Immature natural killer cell (primary cell): ENCODE results near the gene MDH1B. TPM values are rescaled to one million over a fixed set of nuclear protein-coding genes. Genes with fewer than 3 reads are reported as not detected.
"Not testable (repeated sequence)": the region's sequence is repeated elsewhere in the genome, so short reads cannot be mapped to it uniquely, and the experiment has no call there.

Experiments
- DNase-seq, 3 donors: peaks; one replicate each; pipeline ENCODE4 v3.0.0; 2022; ENCODE audit warnings: mixed read lengths in 1 of 3
- H3K27ac Mint-ChIP-seq, 6 donors: one replicate each; pipeline ENCODE4 v1.8.0; 2020; ENCODE audit warnings: mixed read lengths in 6 of 6, mild to moderate bottlenecking in 5 of 6, inconsistent platforms in 4 of 6, moderate library complexity in 3 of 6
- H3K27me3 Mint-ChIP-seq, 3 donors: one replicate each; pipeline ENCODE4 v1.8.0; 2020 to 2021; ENCODE audit warnings: low read depth in 3 of 3, mild to moderate bottlenecking in 3 of 3, mixed read lengths in 3 of 3, moderate library complexity in 3 of 3, inconsistent platforms in 1 of 3
- H3K36me3 Mint-ChIP-seq, 3 donors: one replicate each; pipeline ENCODE4 v1.8.0; 2020; ENCODE audit warnings: mixed read lengths in 3 of 3, inconsistent platforms in 2 of 3, mild to moderate bottlenecking in 2 of 3
- H3K4me1 Mint-ChIP-seq, 2 donors: one replicate each; pipeline ENCODE4 v1.8.0; 2020; ENCODE audit warnings: inconsistent platforms in 2 of 2, mild to moderate bottlenecking in 2 of 2, mixed read lengths in 2 of 2, moderate library complexity in 1 of 2
- H3K4me3 Mint-ChIP-seq, 5 donors: one replicate each; pipeline ENCODE4 v1.8.0; 2020; ENCODE audit warnings: mild to moderate bottlenecking in 5 of 5, mixed read lengths in 5 of 5, inconsistent platforms in 3 of 5, moderate library complexity in 3 of 5
- H3K9me3 Mint-ChIP-seq, 6 donors: one replicate each; pipeline ENCODE4 v1.8.0; 2020; ENCODE audit warnings: mild to moderate bottlenecking in 6 of 6, mixed read lengths in 6 of 6, inconsistent platforms in 4 of 6, moderate library complexity in 3 of 6
- polyA plus RNA-seq, 3 donors: library from polyadenylated mRNA; unstranded; fragments of 300-500 nt; fragmentation: Illumina TruSeq; gene quantifications; one replicate each; pipeline ENCODE4 v1.2.3, GENCODE V29; 2021

The MDH1B gene
- not detected for polyA plus RNA-seq

DNA sequence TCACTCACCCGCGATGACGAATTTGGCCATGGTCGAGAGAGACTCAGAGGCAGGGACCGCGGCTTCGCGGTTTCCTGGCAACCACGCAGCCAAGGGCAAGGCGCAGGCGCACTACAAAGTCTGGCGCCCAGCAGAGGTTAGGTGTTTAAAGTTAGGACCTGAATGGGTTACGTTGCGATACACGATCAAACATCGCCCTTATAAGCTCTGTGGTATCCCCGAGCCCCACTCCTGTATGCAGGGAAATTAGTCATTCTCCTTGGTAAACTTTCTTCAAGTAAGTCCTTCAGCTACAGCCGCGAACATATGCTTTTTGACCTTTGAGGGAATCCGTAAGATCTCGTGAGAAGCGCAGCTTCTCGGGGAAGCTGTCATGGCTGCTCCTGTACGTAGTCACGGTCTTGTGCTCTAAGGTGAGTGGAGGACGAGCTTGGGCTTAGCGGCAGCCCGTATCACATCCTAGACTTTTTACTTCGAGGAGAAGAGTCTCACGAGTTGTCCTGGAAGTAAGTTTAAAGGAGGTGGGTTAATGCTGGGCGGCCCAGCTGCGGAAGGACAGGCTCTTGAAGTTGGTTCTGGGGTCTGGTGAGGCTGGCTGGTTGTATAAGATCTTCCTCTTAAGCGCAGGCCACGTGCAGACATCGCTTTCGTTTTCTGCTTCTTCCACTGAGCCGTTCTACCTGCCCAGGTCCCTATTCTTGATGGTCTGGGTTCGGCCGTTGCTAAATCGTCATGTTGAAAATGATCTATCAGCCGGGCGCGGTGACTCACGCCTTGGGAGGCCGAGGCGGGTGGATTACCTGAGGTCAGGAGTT lies at the start of gene MDH1B, which contains the start of gene FASTKD2:
Gene MDH1B (minus strand): TSS at position 87 of the 815 bp plus-strand sequence. CDS start 57 bp downstream, at position 30.
Gene FASTKD2 (plus strand): TSS at position 365 of the 815 bp plus-strand sequence. CDS start 1,088 bp downstream, outside the sequence.
- Mint-ChIP-seq H3K36me3 (peaks cover 4 to 13% (median 5%) of the 10 kb centered on the region in 3 donors), H3K27ac (peak within 1 kb of the TSS in 5 of 6 donors; percentile 97 to 98 (median 98)), H3K4me3 (peak within 1 kb of the TSS; percentile 94 to 98 (median 95)), H3K4me1 (peaks cover 27 to 40% of the 10 kb centered on the region in 2 donors), H3K9me3 (no peaks in the 10 kb centered on the region), H3K27me3 (peaks cover 5 to 14% (median 9%) of the 10 kb centered on the region in 3 donors)
- DNase-seq, result peak; percentile 91

DNA sequence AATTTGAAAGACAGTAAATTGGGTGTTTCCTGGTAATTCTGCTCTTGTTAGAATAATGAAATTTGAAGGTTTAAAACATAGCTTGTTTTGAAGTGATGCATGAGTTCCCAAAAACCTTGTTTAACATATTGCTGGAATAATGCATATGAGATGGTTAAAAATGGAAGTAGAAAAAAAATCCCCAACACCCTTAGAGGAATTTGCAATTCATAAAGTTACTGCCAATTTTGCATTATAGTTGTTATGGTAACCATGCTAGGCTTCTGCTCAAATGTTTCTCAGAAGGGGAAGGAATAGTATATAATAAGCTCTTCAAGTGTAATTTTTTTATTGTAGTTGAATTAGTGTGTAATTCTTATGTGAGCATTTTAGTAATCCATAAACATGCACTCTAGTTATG lies 49.4 kb upstream of the MDH1B start:
- Mint-ChIP-seq H3K4me1 (no peaks in the 10 kb centered on the region), H3K9me3 (no peaks in the 10 kb centered on the region), H3K27me3 (peaks cover 0 to 4% (median 2%) of the 10 kb centered on the region in 3 donors)

DNA sequence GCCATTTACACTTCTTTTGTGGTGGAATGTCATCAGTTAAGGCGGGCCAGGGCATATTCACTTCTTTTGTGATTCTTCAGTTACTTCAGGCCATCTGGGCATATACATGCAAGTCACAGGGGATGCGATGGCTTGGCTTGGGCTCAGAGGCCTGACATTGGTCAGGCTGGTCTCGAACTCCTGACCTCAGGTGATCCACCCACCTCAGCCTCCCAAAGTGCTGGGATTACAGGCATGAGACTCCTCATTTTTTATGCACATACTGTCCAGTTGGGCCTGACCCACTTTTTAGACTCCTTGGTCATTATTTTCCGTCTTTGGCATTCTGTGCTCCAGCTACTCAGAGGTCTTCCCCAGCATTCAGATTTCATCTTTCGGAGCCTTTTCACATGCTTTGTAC lies 47.3 kb upstream of the MDH1B start:
- H3K9me3 Mint-ChIP-seq, H3K4me3 Mint-ChIP-seq, H3K4me1 Mint-ChIP-seq, H3K36me3 Mint-ChIP-seq, H3K27ac Mint-ChIP-seq, H3K27me3 Mint-ChIP-seq, DNase-seq: not testable (repeated sequence)

More for the DNA sequence above, 49.4 kb upstream of the MDH1B start:
- H3K36me3 Mint-ChIP-seq, result peaks cover 0 to 3% (median 0%) of the 10 kb centered on the region in 3 donors
- H3K27ac Mint-ChIP-seq, result no peak overlapping the region
- no peak for DNase-seq
- no peak overlapping the region for H3K4me3 Mint-ChIP-seq

DNA sequence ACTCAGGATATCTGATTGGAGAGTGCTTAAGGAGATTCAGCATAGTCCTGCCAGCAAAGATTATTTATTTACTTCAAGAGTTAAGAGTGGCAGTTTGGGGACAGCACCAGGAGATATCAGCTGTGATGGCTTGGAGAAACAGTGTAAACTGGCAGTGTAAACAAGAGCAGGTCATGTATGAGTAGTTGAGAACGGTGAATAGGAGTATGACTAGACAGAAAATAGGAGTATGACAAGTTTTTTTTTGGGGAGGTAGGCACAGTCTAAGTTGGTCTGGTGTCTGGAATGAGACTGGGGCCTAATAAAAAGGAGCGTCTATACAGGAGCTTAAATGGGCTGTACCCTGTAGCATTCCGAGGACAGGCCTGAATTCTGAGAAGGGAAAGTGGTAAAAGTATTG lies 42.5 kb upstream of the MDH1B start:
- H3K27me3 Mint-ChIP-seq, DNase-seq, H3K36me3 Mint-ChIP-seq, H3K9me3 Mint-ChIP-seq, H3K27ac Mint-ChIP-seq, H3K4me1 Mint-ChIP-seq, H3K4me3 Mint-ChIP-seq: not testable (repeated sequence)

DNA sequence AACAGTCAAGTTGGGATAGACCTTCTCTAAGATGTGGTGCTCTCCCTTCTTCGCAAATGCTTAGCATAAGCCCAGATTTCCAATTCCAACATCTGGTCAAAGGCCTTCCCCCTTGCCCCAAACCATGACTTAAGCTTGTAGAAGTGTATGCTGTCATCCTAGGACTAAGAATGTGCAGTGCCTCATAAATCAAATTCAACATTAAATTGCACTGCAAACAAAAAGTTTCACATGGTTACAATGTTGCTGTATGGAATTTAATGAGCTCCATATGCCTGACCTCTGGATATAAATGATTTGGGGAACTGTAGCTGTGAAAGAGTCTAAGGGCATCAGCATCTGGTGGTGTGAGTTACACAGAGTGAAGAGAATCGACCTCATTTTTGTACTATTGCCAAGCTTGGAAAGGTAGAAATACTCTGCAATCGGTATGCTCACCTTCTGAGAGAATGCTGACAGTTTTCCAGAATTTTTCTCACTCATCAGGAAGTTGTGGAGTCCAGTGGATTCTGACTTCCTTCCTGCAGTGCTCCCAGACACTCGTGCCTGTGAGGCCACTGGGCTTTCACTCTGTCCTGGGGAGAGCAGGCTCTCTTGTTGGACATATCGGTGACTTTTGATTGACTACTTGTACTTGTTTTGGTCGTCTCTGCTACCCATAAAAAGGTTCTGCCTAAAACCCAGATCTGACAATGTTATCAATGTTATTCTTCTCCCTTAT lies 40.9 kb upstream of the MDH1B start:
- Mint-ChIP-seq H3K27me3 (no peaks in the 10 kb centered on the region), H3K4me3 (no peak overlapping the region), H3K9me3 (no peaks in the 10 kb centered on the region), H3K36me3 (no peaks in the 10 kb centered on the region), H3K27ac (no peak overlapping the region), H3K4me1 (no peaks in the 10 kb centered on the region)
- no peak for DNase-seq

DNA sequence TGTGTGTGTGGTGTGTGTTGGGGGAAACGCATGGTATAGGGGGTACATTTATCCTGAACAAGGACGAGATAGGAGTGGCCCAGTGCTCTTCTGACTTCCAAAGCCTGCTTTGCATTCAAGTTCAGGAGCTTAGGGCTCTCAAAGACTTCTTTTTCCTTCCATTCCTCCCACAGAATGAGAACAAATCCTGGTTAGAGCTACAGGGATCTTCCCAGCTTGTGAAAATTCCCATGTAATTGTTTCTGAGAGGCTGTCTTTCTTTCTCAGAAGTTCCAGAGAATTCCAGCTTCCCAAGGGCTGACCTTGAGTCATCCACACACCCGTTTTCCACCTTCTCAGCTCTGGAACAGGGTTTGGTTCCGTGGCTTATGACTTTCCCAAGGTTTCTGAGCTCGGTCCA lies 39.2 kb upstream of the MDH1B start:
- no peaks in the 10 kb centered on the region for H3K9me3 Mint-ChIP-seq
- DNase-seq, result no peak
- H3K27me3 Mint-ChIP-seq, result no peaks in the 10 kb centered on the region
- peaks cover 0 to 4% (median 0%) of the 10 kb centered on the region in 3 donors for H3K36me3 Mint-ChIP-seq
- peaks cover 7 to 9% of the 10 kb centered on the region in 2 donors for H3K4me1 Mint-ChIP-seq
- no peak overlapping the region for H3K27ac Mint-ChIP-seq
- no peak overlapping the region for H3K4me3 Mint-ChIP-seq

DNA sequence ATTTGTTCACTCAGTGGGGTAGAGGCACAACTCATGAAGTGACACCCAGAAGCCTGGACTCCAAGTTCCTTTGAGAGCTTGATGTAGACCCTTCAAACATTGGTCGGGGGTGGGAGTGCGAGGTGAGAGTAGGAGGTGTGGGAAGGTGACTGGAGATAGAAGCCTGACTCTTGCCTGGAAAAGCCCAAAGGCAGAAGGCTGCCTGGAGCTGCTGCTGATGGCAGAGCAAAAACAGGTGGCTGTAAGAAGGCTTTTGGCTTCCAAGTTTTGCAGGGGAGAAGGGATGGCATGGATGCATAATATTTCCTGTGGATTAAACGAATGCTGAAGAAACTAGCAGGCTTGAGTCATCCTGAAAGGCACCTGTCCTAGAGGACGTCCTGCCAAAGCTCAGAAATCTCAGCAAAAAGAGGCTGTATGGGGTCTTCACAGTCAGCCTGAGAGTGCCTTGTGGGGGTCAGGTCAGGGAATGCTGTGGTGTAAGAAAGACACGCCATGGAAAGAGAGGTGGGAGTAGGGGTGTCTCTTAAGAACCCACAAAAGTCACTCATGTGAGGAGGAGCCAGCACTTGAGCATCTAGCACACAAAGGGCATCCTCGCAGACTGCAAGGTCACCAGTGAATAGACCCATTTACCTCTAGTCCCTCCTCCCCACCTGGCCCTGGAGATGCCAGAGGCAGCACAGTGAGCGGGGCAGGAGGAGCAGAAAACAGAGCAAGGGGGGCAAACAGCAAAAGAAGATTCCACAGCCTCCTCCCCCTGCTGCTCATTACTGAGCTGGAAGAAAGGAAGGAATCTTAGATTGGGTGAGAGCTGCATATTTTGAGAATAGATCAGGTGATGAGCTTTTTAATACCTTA lies 37.8 kb upstream of the MDH1B start:
- Mint-ChIP-seq H3K4me1 (peaks cover 9 to 10% of the 10 kb centered on the region in 2 donors), H3K4me3 (no peak overlapping the region), H3K9me3 (no peaks in the 10 kb centered on the region)

DNA sequence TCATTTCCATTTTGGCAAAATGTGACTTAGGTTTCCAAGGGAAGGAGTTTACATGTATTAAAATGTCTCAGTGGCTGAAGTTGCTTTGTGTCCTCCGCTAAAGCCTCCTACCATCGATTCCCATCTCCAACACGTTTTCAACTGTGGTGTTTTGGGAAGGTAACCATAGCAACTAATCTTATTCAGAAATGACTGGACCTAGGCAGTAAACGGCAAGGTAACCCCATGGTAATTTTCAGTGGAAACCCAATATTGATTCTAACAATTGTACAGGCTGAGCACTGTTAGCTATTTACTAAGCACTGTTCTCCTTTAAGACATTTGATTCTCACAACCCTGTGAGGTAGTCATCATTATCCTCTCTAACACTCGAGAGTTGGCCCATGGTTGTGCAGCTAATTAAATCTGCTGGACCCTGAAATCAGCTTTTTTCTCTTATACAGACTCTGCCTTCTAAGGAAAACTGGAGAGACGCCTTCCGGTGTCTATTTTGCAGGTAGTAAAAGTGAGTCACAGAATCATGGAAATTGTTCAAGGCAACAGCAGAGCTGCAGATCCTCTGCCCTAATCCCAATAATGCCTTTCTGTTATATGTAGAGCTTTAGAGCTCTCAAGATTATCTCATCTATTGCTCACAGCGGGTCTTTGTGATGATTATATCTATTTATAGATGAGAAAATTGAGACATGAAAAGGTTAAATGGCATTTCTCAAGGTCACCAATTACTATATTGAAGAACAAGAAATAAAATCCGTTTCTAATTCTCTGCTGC lies 36.5 kb upstream of the MDH1B start:
- H3K4me3 Mint-ChIP-seq, result no peak overlapping the region

More for the DNA sequence above, 37.8 kb upstream of the MDH1B start:
- DNase-seq, result no peak
- H3K27me3 Mint-ChIP-seq, result peaks cover 0 to 2% (median 0%) of the 10 kb centered on the region in 3 donors
- no peak overlapping the region for H3K27ac Mint-ChIP-seq
- peaks cover 0 to 4% (median 0%) of the 10 kb centered on the region in 3 donors for H3K36me3 Mint-ChIP-seq

DNA sequence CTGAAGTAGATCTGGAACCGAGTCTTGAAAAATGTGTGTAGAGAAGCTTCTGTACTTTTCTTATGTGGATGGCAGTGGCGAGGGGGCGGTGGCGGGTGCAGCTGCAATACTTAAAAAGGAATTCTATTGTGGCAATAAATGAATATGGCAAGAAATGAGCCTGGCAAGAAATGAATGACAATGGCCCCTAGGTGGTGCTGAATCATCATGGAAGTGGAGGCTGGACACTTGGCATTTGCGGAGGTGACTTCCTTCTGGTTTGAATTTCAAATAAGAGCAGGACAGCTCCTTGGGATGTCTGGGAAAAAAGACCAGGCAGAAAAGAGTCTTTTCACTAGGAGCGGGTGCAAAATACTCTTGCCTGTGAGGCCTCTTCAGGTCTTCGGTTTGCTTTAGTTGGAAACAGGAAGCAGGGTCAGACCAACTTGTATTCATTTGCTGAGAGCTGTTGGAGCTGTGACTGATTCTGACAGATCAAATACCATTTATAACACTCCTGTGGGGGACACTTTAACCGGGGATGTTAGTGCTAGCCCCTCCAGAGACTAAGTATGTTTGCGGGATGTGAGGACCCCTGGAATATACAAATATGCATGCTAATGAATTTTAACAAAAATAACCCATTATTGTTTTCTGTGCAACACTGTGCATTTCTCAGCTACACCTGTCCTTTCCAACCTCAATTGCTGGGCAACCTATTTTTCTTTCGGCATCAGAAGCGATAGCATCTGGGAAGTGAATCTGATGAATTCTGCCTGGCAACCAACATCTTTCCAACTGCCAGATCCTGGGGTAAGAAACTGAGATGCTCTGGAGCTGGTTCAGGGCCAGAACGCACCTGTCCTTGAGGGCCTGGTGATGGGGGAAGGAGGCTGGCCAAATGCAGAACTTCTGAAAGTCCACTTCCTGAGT lies 35.6 kb upstream of the MDH1B start:
- H3K4me1 Mint-ChIP-seq, result peaks cover 9 to 10% of the 10 kb centered on the region in 2 donors
- H3K27ac Mint-ChIP-seq, result peak overlapping the region in 2 of 6 donors; percentile 21 to 49
- peaks cover 0 to 2% (median 0%) of the 10 kb centered on the region in 3 donors for H3K27me3 Mint-ChIP-seq
- H3K9me3 Mint-ChIP-seq, result no peaks in the 10 kb centered on the region
- peak; percentile 26 to 39 (median 38) for DNase-seq
- peaks cover 0 to 4% (median 0%) of the 10 kb centered on the region in 3 donors for H3K36me3 Mint-ChIP-seq
- peak overlapping the region; percentile 26 to 81 (median 67) for H3K4me3 Mint-ChIP-seq

More for the DNA sequence above, 36.5 kb upstream of the MDH1B start:
- Mint-ChIP-seq H3K27me3 (peaks cover 0 to 2% (median 0%) of the 10 kb centered on the region in 3 donors), H3K27ac (peak overlapping the region in 1 of 6 donors; percentile 51), H3K36me3 (peaks cover 0 to 4% (median 0%) of the 10 kb centered on the region in 3 donors), H3K9me3 (no peaks in the 10 kb centered on the region), H3K4me1 (peaks cover 9 to 10% of the 10 kb centered on the region in 2 donors)
- no peak for DNase-seq

DNA sequence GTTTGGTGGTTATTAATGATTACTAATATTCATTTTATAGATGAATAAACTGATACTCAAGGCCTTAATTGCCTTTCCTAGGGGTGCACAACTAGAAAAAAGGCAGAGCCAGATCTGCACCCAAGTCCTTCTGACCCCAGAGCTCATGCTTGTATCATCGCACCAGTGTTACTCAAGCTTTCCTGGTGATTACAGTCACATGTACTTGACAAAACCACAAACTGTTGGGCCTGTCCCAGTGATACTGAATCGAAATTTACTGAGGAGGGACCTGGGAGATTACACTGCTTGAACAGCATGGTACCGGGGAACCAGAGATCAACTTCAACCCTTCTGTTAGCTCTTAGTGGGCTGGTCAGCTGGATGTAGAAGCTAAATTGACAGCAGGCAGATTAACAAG lies 34.0 kb upstream of the MDH1B start:
- no peak overlapping the region for H3K4me3 Mint-ChIP-seq
- H3K27ac Mint-ChIP-seq, result no peak overlapping the region
- peaks cover 0 to 4% (median 3%) of the 10 kb centered on the region in 3 donors for H3K36me3 Mint-ChIP-seq
- DNase-seq, result no peak
- no peaks in the 10 kb centered on the region for H3K9me3 Mint-ChIP-seq
- H3K4me1 Mint-ChIP-seq, result peaks cover 10 to 12% of the 10 kb centered on the region in 2 donors
- H3K27me3 Mint-ChIP-seq, result peaks cover 0 to 2% (median 0%) of the 10 kb centered on the region in 3 donors

DNA sequence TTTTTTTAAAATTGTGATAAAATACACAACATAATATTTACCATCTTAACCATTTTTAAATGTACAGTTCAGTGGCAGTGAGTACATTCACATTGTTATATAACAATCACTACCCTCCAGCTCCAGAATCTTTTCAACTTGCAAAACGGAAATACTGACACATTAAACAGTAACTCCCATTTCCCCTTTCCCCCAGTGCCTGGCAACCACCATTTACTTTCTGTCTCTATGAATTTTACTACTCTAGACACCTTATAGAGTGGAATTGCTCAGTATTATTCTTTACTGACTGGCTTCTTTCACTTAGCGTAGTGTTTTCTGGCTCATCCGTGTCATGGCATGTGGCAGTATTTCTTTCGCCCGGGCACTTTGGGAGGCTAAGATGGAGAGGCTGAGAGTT lies 32.9 kb upstream of the MDH1B start:
- Mint-ChIP-seq H3K9me3 (no peaks in the 10 kb centered on the region), H3K4me3 (no peak overlapping the region), H3K27ac (peak overlapping the region in 3 of 6 donors; percentile 0 to 62 (median 36)), H3K4me1 (peaks cover 12 to 21% of the 10 kb centered on the region in 2 donors), H3K36me3 (peaks cover 0 to 4% (median 3%) of the 10 kb centered on the region in 3 donors), H3K27me3 (peaks cover 0 to 2% (median 0%) of the 10 kb centered on the region in 3 donors)
- DNase-seq, result no peak

DNA sequence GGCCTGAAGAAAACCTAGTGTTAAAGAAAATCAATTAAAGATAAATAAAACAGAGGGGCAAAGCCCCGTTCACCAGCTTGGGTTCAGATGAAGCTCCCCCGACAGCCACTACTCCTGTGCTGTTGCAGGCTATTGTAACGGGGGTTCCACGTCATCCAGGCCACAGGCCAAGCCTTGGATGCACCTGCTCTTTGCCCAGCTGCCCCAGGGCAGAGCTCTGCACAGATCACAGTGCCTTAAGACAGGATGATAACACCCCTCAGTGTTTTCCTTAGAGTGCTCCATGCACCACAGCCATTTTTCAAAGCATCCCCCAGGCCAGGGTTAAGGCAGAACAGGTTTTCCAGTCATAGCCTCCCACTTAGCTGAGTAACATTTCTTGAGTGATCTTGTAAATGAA lies 32.2 kb upstream of the MDH1B start:
- no peak for DNase-seq
- Mint-ChIP-seq H3K9me3 (no peaks in the 10 kb centered on the region), H3K4me3 (no peak overlapping the region), H3K27me3 (peaks cover 0 to 2% (median 0%) of the 10 kb centered on the region in 3 donors), H3K27ac (no peak overlapping the region), H3K4me1 (peaks cover 12 to 21% of the 10 kb centered on the region in 2 donors), H3K36me3 (peaks cover 0 to 7% (median 4%) of the 10 kb centered on the region in 3 donors)
